GM12873 (cell line): ENCODE data around the gene TGFBR3.

Source experiments
- TF ChIP-seq, protein P1 (sequence below): IDR thresholded peaks from 2 replicates; pipeline ENCODE4 v1.5.1; 2012; ENCODE audit warnings: low read depth, mild to moderate bottlenecking, moderate library complexity, low read length, control low read depth; ENCODE audit not compliant: insufficient read depth; ENCODE audit errors: missing control alignments

The TGFBR3 gene

GRCh38 chr1:91881280-91881679 lies 4.7 kb downstream of the TGFBR3 start:
- TF ChIP-seq, protein P1, sequence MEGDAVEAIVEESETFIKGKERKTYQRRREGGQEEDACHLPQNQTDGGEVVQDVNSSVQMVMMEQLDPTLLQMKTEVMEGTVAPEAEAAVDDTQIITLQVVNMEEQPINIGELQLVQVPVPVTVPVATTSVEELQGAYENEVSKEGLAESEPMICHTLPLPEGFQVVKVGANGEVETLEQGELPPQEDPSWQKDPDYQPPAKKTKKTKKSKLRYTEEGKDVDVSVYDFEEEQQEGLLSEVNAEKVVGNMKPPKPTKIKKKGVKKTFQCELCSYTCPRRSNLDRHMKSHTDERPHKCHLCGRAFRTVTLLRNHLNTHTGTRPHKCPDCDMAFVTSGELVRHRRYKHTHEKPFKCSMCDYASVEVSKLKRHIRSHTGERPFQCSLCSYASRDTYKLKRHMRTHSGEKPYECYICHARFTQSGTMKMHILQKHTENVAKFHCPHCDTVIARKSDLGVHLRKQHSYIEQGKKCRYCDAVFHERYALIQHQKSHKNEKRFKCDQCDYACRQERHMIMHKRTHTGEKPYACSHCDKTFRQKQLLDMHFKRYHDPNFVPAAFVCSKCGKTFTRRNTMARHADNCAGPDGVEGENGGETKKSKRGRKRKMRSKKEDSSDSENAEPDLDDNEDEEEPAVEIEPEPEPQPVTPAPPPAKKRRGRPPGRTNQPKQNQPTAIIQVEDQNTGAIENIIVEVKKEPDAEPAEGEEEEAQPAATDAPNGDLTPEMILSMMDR: no peak

DNA sequence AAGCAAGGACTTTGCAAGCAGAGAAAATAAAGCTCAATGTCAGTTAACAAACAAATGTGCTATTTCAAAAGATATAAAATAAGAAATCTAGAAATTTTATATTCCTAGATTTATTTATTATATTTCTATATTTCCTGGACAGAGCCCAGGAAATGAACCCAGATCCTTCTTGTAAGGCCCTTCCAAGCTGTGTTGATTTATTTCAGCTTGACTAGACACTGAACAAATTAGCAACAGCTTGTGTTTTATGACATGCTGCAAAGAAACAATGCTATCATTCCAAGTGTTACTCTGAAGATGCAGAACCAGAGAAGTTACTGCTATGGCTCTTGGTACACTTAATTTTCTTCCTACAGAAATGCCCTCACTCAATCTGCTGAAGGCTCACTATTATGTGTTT lies 6.2 kb downstream of the TGFBR3 start:
- TF ChIP-seq, protein P1: no peak

GRCh38 chr1:91877574-91878208 lies 8.3 kb downstream of the TGFBR3 start:
- TF ChIP-seq, protein P1: no peak

DNA sequence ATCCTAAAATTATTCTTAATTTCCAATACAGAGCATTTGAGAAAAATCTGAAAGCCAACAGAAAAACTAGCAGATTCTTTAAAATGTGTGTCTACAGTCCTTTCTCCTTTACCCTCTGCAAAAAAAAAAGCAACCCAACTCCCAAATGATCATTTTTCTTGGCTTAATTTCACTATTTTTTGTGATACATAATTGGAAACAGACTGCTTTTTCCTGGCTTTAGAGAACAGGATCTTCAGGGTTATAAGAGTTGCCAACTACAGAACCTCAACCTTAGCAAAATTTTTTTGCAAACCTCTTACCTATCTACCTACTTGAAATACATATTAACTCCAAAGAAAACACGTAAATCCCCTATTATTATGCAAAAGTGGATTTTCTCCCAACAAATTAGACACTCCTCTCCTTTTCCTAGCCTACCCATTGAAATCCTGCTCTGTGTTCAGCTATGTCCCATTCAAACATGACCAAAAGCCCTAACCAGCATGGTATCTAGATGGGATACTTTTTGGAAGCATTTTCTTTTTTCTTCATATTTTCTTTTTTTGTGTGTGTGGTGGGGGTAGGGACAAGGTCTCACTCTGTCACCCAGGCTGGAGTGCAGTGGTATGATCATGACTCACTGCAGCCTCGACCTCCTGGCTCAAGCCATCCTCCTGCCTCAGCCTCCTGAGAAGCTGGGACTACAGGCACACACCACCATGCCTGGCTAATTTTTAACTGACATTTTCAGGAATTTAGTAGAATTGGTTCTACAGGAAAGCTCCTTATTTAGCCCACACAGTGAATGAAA lies 9.0 kb downstream of the TGFBR3 start:
- TF ChIP-seq, protein P1: no peak

DNA sequence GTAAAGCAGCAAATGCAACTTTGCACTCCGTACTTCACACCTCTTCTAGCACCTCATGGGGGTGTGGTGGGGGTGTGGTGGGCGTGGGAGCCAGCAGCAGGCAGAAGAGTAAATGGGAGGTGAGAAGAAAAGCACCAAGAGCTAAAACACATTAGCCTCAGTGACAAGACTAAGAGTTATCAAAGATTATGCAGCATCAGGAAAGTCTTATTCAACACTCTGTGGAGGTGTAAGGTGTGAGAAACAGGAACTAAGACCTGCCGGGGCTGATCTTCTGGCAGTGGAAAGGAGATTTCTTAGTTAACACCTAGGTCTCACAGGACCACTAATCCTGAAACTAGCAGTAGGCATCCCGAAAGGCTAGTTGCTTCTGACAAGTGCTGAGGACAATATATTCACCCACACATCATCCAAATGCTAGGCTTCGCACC lies 9.9 kb downstream of the TGFBR3 start:
- TF ChIP-seq, protein P1: no peak

- TF ChIP-seq, protein P1: no peak
Measured at GRCh38 chr1:91874167-91874566, 11.8 kb downstream of the TGFBR3 start.

GRCh38 chr1:91872559-91873081 lies 13.3 kb downstream of the TGFBR3 start:
- TF ChIP-seq, protein P1: no peak
